SK-N-SH treated with all-trans-retinoic acid at 6 μM for 48 hours (cell line): ENCODE measurements around the gene TMEM107.

ENCODE experiments used
- ATAC-seq: fragments of 200-7000 bp; cut with Tn5 transposase; 3 replicates; pipeline ENCODE4 v1.9.1; 2020; ENCODE audit warnings: mild to moderate bottlenecking, moderate library complexity
- ARNTL ChIP-seq: fragments of 450-650 bp; formaldehyde crosslinking; IDR thresholded peaks from 2 replicates; pipeline ENCODE4 v1.5.0; 2020; ENCODE audit warnings: low read depth, mild to moderate bottlenecking, moderate library complexity, borderline replicate concordance
- BACH2 ChIP-seq: fragments of 250-450 bp; sonication (Bioruptor Pico); IDR thresholded peaks from 2 replicates; pipeline ENCODE4 v1.9.0; 2021; ENCODE audit warnings: mild to moderate bottlenecking, borderline replicate concordance
- CREB5 ChIP-seq: fragments of 250-450 bp; sonication (Bioruptor Pico); IDR thresholded peaks from 2 replicates; pipeline ENCODE4 v1.5.1; 2020; ENCODE audit warnings: low read depth, mild to moderate bottlenecking, moderate library complexity
- CSDC2 ChIP-seq: fragments of 250-450 bp; sonication (Bioruptor Pico); IDR thresholded peaks from 2 replicates; pipeline ENCODE4 v1.5.0; 2020; ENCODE audit warnings: mild to moderate bottlenecking, moderate library complexity
- ESRRG ChIP-seq: fragments of 250-450 bp; sonication (Bioruptor Pico); IDR thresholded peaks from 2 replicates; pipeline ENCODE4 v1.6.1; 2021; ENCODE audit warnings: mild to moderate bottlenecking
- GLIS3 ChIP-seq: fragments of 250-450 bp; sonication (Bioruptor Pico); IDR thresholded peaks from 2 replicates; pipeline ENCODE4 v1.5.0; 2020; ENCODE audit warnings: mild to moderate bottlenecking, moderate library complexity
- ISL1 ChIP-seq: fragments of 250-450 bp; sonication (Bioruptor Pico); IDR thresholded peaks from 2 replicates; pipeline ENCODE4 v2.1.2; 2022; ENCODE audit warnings: mild to moderate bottlenecking, moderate library complexity
- OSR1 ChIP-seq: fragments of 250-450 bp; sonication (Bioruptor Pico); IDR thresholded peaks from 2 replicates; pipeline ENCODE4 v1.8.0; 2022; ENCODE audit warnings: moderate library complexity, mild to moderate bottlenecking, inconsistent platforms
- PATZ1 ChIP-seq: fragments of 250-450 bp; sonication (Bioruptor Pico); IDR thresholded peaks from 2 replicates; pipeline ENCODE4 v1.8.0; 2020; ENCODE audit warnings: mild to moderate bottlenecking, moderate library complexity, borderline replicate concordance
- PPARA ChIP-seq: fragments of 250-450 bp; sonication (Bioruptor Pico); IDR thresholded peaks from 2 replicates; pipeline ENCODE4 v1.5.0; 2020; ENCODE audit warnings: mild to moderate bottlenecking, borderline replicate concordance
- RARB ChIP-seq: fragments of 250-450 bp; sonication (Bioruptor Pico); IDR thresholded peaks from 2 replicates; pipeline ENCODE4 v1.8.0; 2021; ENCODE audit warnings: mild to moderate bottlenecking, moderate library complexity
- SNAI2 ChIP-seq: fragments of 250-450 bp; sonication (Bioruptor Pico); IDR thresholded peaks from 2 replicates; pipeline ENCODE4 v1.5.0; 2020; ENCODE audit warnings: mild to moderate bottlenecking, moderate library complexity
- TCF4 ChIP-seq: fragments of 250-450 bp; sonication (Bioruptor Pico); IDR thresholded peaks from 2 replicates; pipeline ENCODE4 v1.8.0; 2021; ENCODE audit warnings: mild to moderate bottlenecking, moderate library complexity, borderline replicate concordance
- TOX ChIP-seq: fragments of 250-450 bp; sonication (Bioruptor Pico); IDR thresholded peaks from 2 replicates; pipeline ENCODE4 v1.8.0; 2021; ENCODE audit warnings: mild to moderate bottlenecking, moderate library complexity, borderline replicate concordance
- TSHZ2 ChIP-seq: fragments of 250-450 bp; sonication (Bioruptor Pico); IDR thresholded peaks from 2 replicates; pipeline ENCODE4 v1.5.0; 2020; ENCODE audit warnings: mild to moderate bottlenecking, moderate library complexity
- ZC3H10 ChIP-seq: fragments of 250-450 bp; sonication (Bioruptor Pico); IDR thresholded peaks from 2 replicates; pipeline ENCODE4 v1.5.1; 2021; ENCODE audit warnings: mild to moderate bottlenecking, moderate library complexity
- ZFP3 ChIP-seq: fragments of 250-450 bp; sonication (Bioruptor Pico); IDR thresholded peaks from 2 replicates; pipeline ENCODE4 v1.5.0; 2020; ENCODE audit warnings: mild to moderate bottlenecking, moderate library complexity
- ZFP30 ChIP-seq: fragments of 450-650 bp; formaldehyde crosslinking; IDR thresholded peaks from 2 replicates; pipeline ENCODE4 v1.5.0; 2022; ENCODE audit warnings: mild to moderate bottlenecking, moderate library complexity
- ZNF565 ChIP-seq: fragments of 450-650 bp; formaldehyde crosslinking; conservative IDR thresholded peaks from 2 replicates; pipeline ENCODE4 v1.5.0; 2020; ENCODE audit warnings: low read depth, mild to moderate bottlenecking, moderate library complexity
- ZNF8 ChIP-seq: fragments of 450-650 bp; formaldehyde crosslinking; IDR thresholded peaks from 2 replicates; pipeline ENCODE4 v1.5.0; 2020; ENCODE audit warnings: mild to moderate bottlenecking, moderate library complexity

Gene TMEM107

GRCh38 chr17:8167526-8167925 is 8.7 kb downstream of the TMEM107 start:
- TF ChIP-seq CSDC2 (CRISPR knock-in tag), result no peak
- no peak for TF ChIP-seq ZFP3 (CRISPR knock-in tag)
- no peak for TF ChIP-seq OSR1 (CRISPR knock-in tag)
- no peak for TF ChIP-seq SNAI2 (CRISPR knock-in tag)
- no peak for TF ChIP-seq ZNF8 (CRISPR knock-in tag)
- TF ChIP-seq ZNF565 (CRISPR knock-in tag), result no peak
- no peak for TF ChIP-seq ZC3H10 (CRISPR knock-in tag)
- no peak for TF ChIP-seq GLIS3 (CRISPR knock-in tag)
- TF ChIP-seq ISL1 (CRISPR knock-in tag), result no peak
- no peak for TF ChIP-seq RARB (CRISPR knock-in tag)
- TF ChIP-seq PPARA (CRISPR knock-in tag), result no peak
- no peak for TF ChIP-seq TCF4 (CRISPR knock-in tag)
- no peak for TF ChIP-seq ZFP30 (CRISPR knock-in tag)
- no peak for TF ChIP-seq TOX
- TF ChIP-seq CREB5 (CRISPR knock-in tag), result no peak
- no peak for TF ChIP-seq ESRRG (CRISPR knock-in tag)
- no peak for TF ChIP-seq TSHZ2 (CRISPR knock-in tag)
- no peak for TF ChIP-seq BACH2 (CRISPR knock-in tag)
- TF ChIP-seq ARNTL (CRISPR knock-in tag), result no peak
- ATAC-seq, result no peak

GRCh38 chr17:8166731-8167130 is 9.4 kb downstream of the TMEM107 start:
- TF ChIP-seq ZNF565 (CRISPR knock-in tag) (no peak), BACH2 (CRISPR knock-in tag) (no peak), TOX (no peak), ZFP3 (CRISPR knock-in tag) (no peak), ISL1 (CRISPR knock-in tag) (no peak), CREB5 (CRISPR knock-in tag) (no peak)
- no peak for ATAC-seq

- no peak for ATAC-seq
- TF ChIP-seq ZNF565 (CRISPR knock-in tag), result no peak
- no peak for TF ChIP-seq TOX
- no peak for TF ChIP-seq CREB5 (CRISPR knock-in tag)
- no peak for TF ChIP-seq ZFP30 (CRISPR knock-in tag)
- no peak for TF ChIP-seq SNAI2 (CRISPR knock-in tag)
- no peak for TF ChIP-seq PATZ1 (CRISPR knock-in tag)
- TF ChIP-seq ZFP3 (CRISPR knock-in tag), result no peak
- TF ChIP-seq, all 23 proteins: peak for 0
Measured at GRCh38 chr17:8164815-8165131, 11.4 kb downstream of the TMEM107 start.
